AG10803 (cell line): Measurements from ENCODE around the gene CUL4A.

Experiments used
- DNase-seq: peaks from one replicate; pipeline ENCODE4 v3.0.0; 2010; ENCODE audit warnings: low read depth
- H3K4me3 ChIP-seq: 2 replicates; pipeline ENCODE4 v1.5.1; 2011; ENCODE audit warnings: mild to moderate bottlenecking, low read length, control low read depth
- CTCF ChIP-seq: conservative IDR thresholded peaks from 2 replicates; pipeline ENCODE4 v1.5.1; 2011; ENCODE audit warnings: mild to moderate bottlenecking, low read length, control low read depth, inconsistent platforms

Gene CUL4A

GRCh38 chr13:113166266-113166665 is 43.1 kb upstream of the CUL4A start:
- TF ChIP-seq CTCF: no peak
- no peak for DNase-seq
- no peak overlapping the region for H3K4me3 ChIP-seq

DNA sequence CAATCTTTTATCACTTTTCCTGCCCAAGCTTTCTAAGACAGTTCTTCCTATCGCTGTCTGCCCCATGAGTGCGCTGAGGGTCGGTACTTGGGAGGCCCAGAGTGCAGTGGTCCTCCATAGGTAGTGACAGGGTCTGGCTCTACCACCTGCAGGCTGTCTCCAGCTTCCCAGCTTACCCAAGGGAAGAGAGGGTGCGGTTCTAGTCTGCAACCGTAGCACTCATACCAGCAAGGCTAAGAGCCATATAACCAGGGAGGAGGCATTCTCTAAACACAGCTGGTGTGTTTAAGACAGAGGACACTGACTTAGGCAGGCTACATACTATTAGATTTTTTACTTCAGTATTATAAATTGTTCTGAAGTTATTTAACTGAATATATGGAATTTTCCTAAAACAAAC is 42.7 kb upstream of the CUL4A start:
- DNase-seq: no peak
- no peak overlapping the region for H3K4me3 ChIP-seq
- TF ChIP-seq CTCF: no peak

GRCh38 chr13:113167155-113167554 is 42.3 kb upstream of the CUL4A start:
- no peak for DNase-seq
- no peak for TF ChIP-seq CTCF
- no peak overlapping the region for H3K4me3 ChIP-seq

- no peak for TF ChIP-seq CTCF
- no peak overlapping the region for H3K4me3 ChIP-seq
- DNase-seq: no peak
These were observed 41.8 kb upstream of the CUL4A start for GRCh38 chr13:113167575-113167974.

- no peak for DNase-seq
- TF ChIP-seq CTCF: no peak
- no peak overlapping the region for H3K4me3 ChIP-seq
These were observed 41.2 kb upstream of the CUL4A start for GRCh38 chr13:113168211-113168610.

- no peak for DNase-seq
- no peak overlapping the region for H3K4me3 ChIP-seq
These were observed 39.8 kb upstream of the CUL4A start for GRCh38 chr13:113169277-113170272.

More at GRCh38 chr13:113169277-113170272, 39.8 kb upstream of the CUL4A start:
- no peak for TF ChIP-seq CTCF
